Endothelial cell of umbilical vein (primary cell): ENCODE data around the gene NRXN3. TPM values are rescaled to one million over a fixed set of nuclear protein-coding genes. Genes with fewer than 3 reads are reported as not detected.

Source experiments
- BruUV-seq: library from RNA; stranded (reverse); fragments of 400-500 nt; replicated peaks from 2 replicates; lab custom pipeline; 2021; lab: Mats Ljungman, UMichigan
- CTCF ChIA-PET: fragments of 300-600, 350-600 bp; sonication (Branson Sonifier 250); formaldehyde crosslinking; loops from one replicate; lab custom pipeline; 2021; ENCODE audit warnings: antibody characterized with exemption, inconsistent platforms; lab: Charles Lee
- POLR2A ChIA-PET: fragments of 300-600, 350-600 bp; sonication (Branson Sonifier 250); formaldehyde crosslinking; loops from one replicate; lab custom pipeline; 2021; ENCODE audit warnings: antibody characterized with exemption, inconsistent platforms; lab: Charles Lee
- DNase-seq: peaks from one replicate; pipeline ENCODE4 v3.0.0-alpha.2; 2011; ENCODE audit warnings: low read depth, low spot score
- FAIRE-seq: peaks from 2 replicates; lab custom pipeline; 2011; peaks lifted over from hg19 to GRCh38; lab: Jason Lieb, UNC
- H2AFZ ChIP-seq: 2 replicates; pipeline ENCODE4 v1.6.0; 2012; ENCODE audit warnings: low read depth, low read length, control low read depth, inconsistent platforms
- H3K27ac ChIP-seq: 2 replicates; pipeline ENCODE4 v1.5.1; 2011; ENCODE audit warnings: low read depth, mild to moderate bottlenecking, control low read depth, low read length, moderate library complexity; ENCODE audit not compliant: insufficient read depth
- H3K27me3 ChIP-seq, 2 experiments: 2 replicates each; pipeline versions ENCODE4 v1.6.0 to v1.6.1; 2011; ENCODE audit warnings: low read length in 2 of 2, mixed read lengths in 1 of 2; ENCODE audit not compliant: control insufficient read depth in 2 of 2, insufficient read depth in 2 of 2
- H3K36me3 ChIP-seq, 2 experiments: 2 replicates in 1 of 2; 3 replicates in 1 of 2; pipeline ENCODE4 v1.5.1; 2011; ENCODE audit warnings: low read length in 2 of 2, mild to moderate bottlenecking in 1 of 2, moderate library complexity in 1 of 2; ENCODE audit not compliant: control insufficient read depth in 2 of 2, insufficient read depth in 2 of 2; ENCODE audit errors: extremely low read depth in 1 of 2
- H3K4me1 ChIP-seq: 3 replicates; pipeline ENCODE4 v1.5.1; 2011; ENCODE audit warnings: mild to moderate bottlenecking, low read length; ENCODE audit not compliant: control insufficient read depth, insufficient read depth; ENCODE audit errors: extremely low read depth
- H3K4me2 ChIP-seq: 2 replicates; pipeline ENCODE4 v1.6.1; 2011; ENCODE audit warnings: low read length, control low read depth, mixed read lengths; ENCODE audit not compliant: insufficient read depth
- H3K4me3 ChIP-seq, 3 experiments: fragments of 200-600 bp in 1 of 3; sonication (generic), shearing (Covaris generic) in 1 of 3; replicated peaks in 1 of 3; 2 replicates each; pipeline ENCODE4 v1.5.1; 2011 to 2016; ENCODE audit warnings: control low read depth in 3 of 3, low read length in 3 of 3, mild to moderate bottlenecking in 2 of 3, inconsistent platforms in 1 of 3, low read depth in 1 of 3, moderate library complexity in 1 of 3; ENCODE audit not compliant: insufficient read depth in 1 of 3
- H3K79me2 ChIP-seq: 2 replicates; pipeline ENCODE4 v1.6.0; 2012; ENCODE audit warnings: low read length, inconsistent platforms; ENCODE audit not compliant: control insufficient read depth, insufficient read depth
- H3K9ac ChIP-seq: replicated peaks from 2 replicates; pipeline ENCODE3; 2011; ENCODE audit warnings: low read length, control low read depth; ENCODE audit not compliant: insufficient read depth; ENCODE audit errors: extremely low read depth
- H3K9me1 ChIP-seq: replicated peaks from 3 replicates; pipeline ENCODE4 v1.6.0; 2011; ENCODE audit warnings: mild to moderate bottlenecking, low read length; ENCODE audit not compliant: control insufficient read depth, insufficient read depth; ENCODE audit errors: extremely low read depth
- H3K9me3 ChIP-seq: replicated peaks from 2 replicates; pipeline ENCODE4 v1.5.1; 2012; ENCODE audit warnings: low read length, inconsistent platforms; ENCODE audit not compliant: control insufficient read depth, insufficient read depth
- H4K20me1 ChIP-seq: replicated peaks from 2 replicates; pipeline ENCODE3; 2011; ENCODE audit warnings: mild to moderate bottlenecking, low read length; ENCODE audit not compliant: control insufficient read depth, insufficient read depth; ENCODE audit errors: extremely low read depth
- CTCF ChIP-seq, 2 donors: IDR thresholded peaks; 1 replicate in 1 of 2; 2 replicates in 1 of 2; pipeline ENCODE4 v1.5.1; 2011; ENCODE audit warnings: low read length in 2 of 2, mild to moderate bottlenecking in 2 of 2, moderate library complexity in 2 of 2, control low read depth in 1 of 2, inconsistent platforms in 1 of 2, low read depth in 1 of 2; ENCODE audit not compliant: insufficient read depth in 1 of 2; ENCODE audit errors: extremely low read depth in 1 of 2
- EZH2 ChIP-seq: IDR thresholded peaks from 2 replicates; pipeline ENCODE4 v1.6.1; 2012; ENCODE audit warnings: borderline replicate concordance, low read depth, mild to moderate bottlenecking, moderate library complexity, low read length, inconsistent platforms; ENCODE audit not compliant: severe bottlenecking
- FOS ChIP-seq: IDR thresholded peaks from 2 replicates; pipeline ENCODE4 v1.6.1; 2011; ENCODE audit warnings: mild to moderate bottlenecking, low read length, moderate library complexity, borderline replicate concordance; ENCODE audit not compliant: insufficient read depth
- GATA2 ChIP-seq: IDR thresholded peaks from 2 replicates; pipeline ENCODE4 v1.7.0; 2011; ENCODE audit warnings: low read depth, mild to moderate bottlenecking, moderate library complexity, mixed read lengths, low read length; ENCODE audit not compliant: insufficient read length, insufficient read depth
- JUN ChIP-seq: IDR thresholded peaks from 2 replicates; pipeline ENCODE4 v1.6.1; 2011; ENCODE audit warnings: borderline replicate concordance, low read depth; ENCODE audit not compliant: insufficient read length, insufficient read depth
- MYC ChIP-seq: IDR thresholded peaks from one replicate; pipeline ENCODE4 v1.6.1; 2011; ENCODE audit warnings: mild to moderate bottlenecking, low read depth, low read length
- POLR2A ChIP-seq: IDR thresholded peaks from 2 replicates; pipeline ENCODE4 v1.6.1; 2012; ENCODE audit warnings: low read depth, mild to moderate bottlenecking, control low read depth, low read length
- POLR2AphosphoS5 ChIP-seq: IDR thresholded peaks from 2 replicates; pipeline ENCODE4 v1.6.1; 2012; ENCODE audit warnings: low read depth, mild to moderate bottlenecking, control low read depth, low read length, moderate library complexity; ENCODE audit not compliant: insufficient read depth
- dilution Hi-C: fragments of 300-500 bp; cut with MboI; formaldehyde crosslinking; loops from one replicate; pipeline ENCODE4 v1.15.0; 2019; ENCODE audit warnings: low sequenced_read_pairs; ENCODE audit not compliant: extremely low pct_ligation_motif_present
- intact Hi-C: fragments of 100-400 bp; cut with micrococcal nuclease; formaldehyde crosslinking; loops from one replicate; pipeline ENCODE4 v1.10.0; 2022
- polyA plus RNA-seq, 4 experiments: library from polyadenylated mRNA; depleted of rRNA in 3 of 4; stranded (reverse) in 3 of 4; unstranded in 1 of 4; fragments of >200 nt; gene quantifications; 2 replicates each; pipeline versions ENCODE4 v1.2.1 to v1.2.3, GENCODE V29; 2011 to 2012; ENCODE audit warnings: missing spikeins in 1 of 4
- total RNA-seq: library from RNA; stranded (reverse); gene quantifications from 2 replicates; pipeline ENCODE4 v1.2.3, GENCODE V29; 2021
- TF ChIP-seq, protein P1 (sequence below): IDR thresholded peaks from 2 replicates; pipeline ENCODE4 v1.6.1; 2011; ENCODE audit not compliant: insufficient read depth, insufficient read length

The NRXN3 gene
- total and polyA plus RNA-seq, 2 donors (not counting 3 experiments of a cell fraction or from before 2014, with no cell fraction given): 0.72 to 4.2 TPM

GRCh38 chr14:78637908-78638475 is 467.8 kb downstream of the NRXN3 start:
- BruUV-seq: no TSS peak
- TF ChIP-seq POLR2A: no peak
- TF ChIP-seq FOS: no peak
- no peak for TF ChIP-seq MYC
- no peak for TF ChIP-seq CTCF (IDR thresholded peaks at IDR 0.05; ENCODE audit: extremely low read depth in 1 of 2, insufficient read depth in 1 of 2, low read depth in 1 of 2, low read length in 2 of 2)
- TF ChIP-seq, protein P1, sequence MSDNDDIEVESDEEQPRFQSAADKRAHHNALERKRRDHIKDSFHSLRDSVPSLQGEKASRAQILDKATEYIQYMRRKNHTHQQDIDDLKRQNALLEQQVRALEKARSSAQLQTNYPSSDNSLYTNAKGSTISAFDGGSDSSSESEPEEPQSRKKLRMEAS: no peak
- TF ChIP-seq GATA2: no peak
- TF ChIP-seq POLR2AphosphoS5: no peak
- TF ChIP-seq EZH2: no peak
- no peak for TF ChIP-seq JUN
- CTCF ChIA-PET: interaction anchor here (1.0 kb wide), 1 partner anchor 9 kb away, joined by 4 read pairs; no protein-coding TSS in a partner anchor

More at GRCh38 chr14:78637908-78638475, 467.8 kb downstream of the NRXN3 start:
- H3K27me3 ChIP-seq: no peaks in the 10 kb centered on the region
- H3K9me3 ChIP-seq: no peaks in the 10 kb centered on the region
- dilution Hi-C loops: no loop called here
- no peak overlapping the region for H2AFZ ChIP-seq
- no peak overlapping the region for H3K27ac ChIP-seq
- DNase-seq: no peak
- no peaks in the 10 kb centered on the region for H3K4me1 ChIP-seq
- FAIRE-seq: no peak
- no peaks in the 10 kb centered on the region for H3K79me2 ChIP-seq
- intact Hi-C loops: no loop called here
- H3K9me1 ChIP-seq: no peaks in the 10 kb centered on the region
- H3K4me3 ChIP-seq: no peak overlapping the region
- POLR2A ChIA-PET: no interaction called here
- no peaks in the 10 kb centered on the region for H3K36me3 ChIP-seq
- no peaks in the 10 kb centered on the region for H4K20me1 ChIP-seq
- no peak overlapping the region for H3K4me2 ChIP-seq
- H3K9ac ChIP-seq: no peak overlapping the region
